Testis (tissue), 3 donors: ENCODE results near the gene ABHD16B. TPM values are rescaled to one million over a fixed set of nuclear protein-coding genes. Genes with fewer than 3 reads are reported as not detected.
"Not testable (repeated sequence)": the region's sequence is repeated elsewhere in the genome, so short reads cannot be mapped to it uniquely, and the experiment has no call there.

Experiments
- DNase-seq: peaks from one replicate; pipeline ENCODE4 v3.0.0-alpha.2; 2019
- H3K27ac ChIP-seq, 2 donors: fragments of 200-600 bp; sonication (generic); one replicate each; pipeline ENCODE4 v1.5.1; 2019
- H3K27me3 ChIP-seq: fragments of 200-600 bp; sonication (generic); one replicate; pipeline ENCODE4 v1.5.1; 2019
- H3K36me3 ChIP-seq: fragments of 200-600 bp; sonication (generic); one replicate; pipeline ENCODE4 v1.5.1; 2017; ENCODE audit warnings: low read depth; ENCODE audit errors: missing control alignments
- H3K4me1 ChIP-seq: fragments of 200-600 bp; sonication (generic); one replicate; pipeline ENCODE4 v1.5.1; 2019
- H3K4me3 ChIP-seq, 2 donors: fragments of 200-600 bp; sonication (generic); one replicate each; pipeline ENCODE4 v1.5.1; 2017 to 2019
- H3K9me3 ChIP-seq: fragments of 200-600 bp; sonication (generic); one replicate; pipeline ENCODE4 v1.5.1; 2017
- CTCF ChIP-seq, 3 experiments: fragments of 450-650 bp in 2 of 3; fragments of 200-600 bp in 1 of 3; sonication (generic) in 1 of 3; IDR thresholded peaks; one replicate each; pipeline ENCODE4 v1.5.1; 2016 to 2019; ENCODE audit warnings: antibody characterized with exemption in 3 of 3, mild to moderate bottlenecking in 2 of 3, moderate library complexity in 1 of 3
- POLR2A ChIP-seq: fragments of 450-650 bp; IDR thresholded peaks from one replicate; pipeline ENCODE4 v1.6.1; 2017; ENCODE audit warnings: antibody characterized with exemption, mild to moderate bottlenecking, moderate library complexity
- WGBS, 2 donors: methylation state at CpG; one replicate each; pipeline ENCODE4 v1.1.5; 2018; 5-methylcytosine and 5-hydroxymethylcytosine counted together
- intact Hi-C: fragments of 100-400 bp; cut with DNase I; formaldehyde crosslinking; loops from one replicate; pipeline ENCODE4 v1.15.1; 2023; ENCODE audit warnings: low total_unique reads
- polyA plus RNA-seq: library from polyadenylated mRNA; stranded (reverse); fragments of 350-450 nt; fragmentation: Illumina TruSeq; extraction: RNeasy Lipid Tissue Mini Kit (QIAGEN cat#74804); gene quantifications from one replicate; pipeline ENCODE4 v1.2.3, GENCODE V29; 2014; ENCODE audit warnings: low read depth, low replicate concordance; ENCODE audit not compliant: insufficient read depth
- total RNA-seq, 2 donors: library from RNA; depleted of rRNA; stranded (reverse); fragments of >200 nt; gene quantifications; one replicate each; pipeline ENCODE4 v1.2.3, GENCODE V29; 2016

The ABHD16B gene
- total and polyA plus RNA-seq, 3 donors from 2014 or later = 10.8 to 20.9 (median 13.8) TPM

GRCh38 chr20:63864978-63865640 lies 3.8 kb downstream of the ABHD16B start, which contains the start of gene TPD52L2:
TSS of gene TPD52L2 (plus strand) at chr20:63865270. CDS start at chr20:63865366, 96 bp downstream.
- Histone ChIP-seq H3K36me3 (no peaks in the 10 kb centered on the region), H3K9me3 (no peaks in the 10 kb centered on the region), H3K4me1 (peaks cover 11% of the 10 kb centered on the region), H3K27ac (peak within 1 kb of the TSS; percentile 89 to 95), H3K27me3 (no peaks in the 10 kb centered on the region), H3K4me3 (peak within 1 kb of the TSS; percentile 93 to 97)
- peak; percentile 100 for DNase-seq
- TF ChIP-seq POLR2A (peak; percentile 63), CTCF (IDR thresholded peaks at IDR 0.05) (no peak)
- 0% methylated on average over 13 to 67 of the region's 68 CpGs for WGBS, 2 donors
- intact Hi-C loops = no loop called here

DNA sequence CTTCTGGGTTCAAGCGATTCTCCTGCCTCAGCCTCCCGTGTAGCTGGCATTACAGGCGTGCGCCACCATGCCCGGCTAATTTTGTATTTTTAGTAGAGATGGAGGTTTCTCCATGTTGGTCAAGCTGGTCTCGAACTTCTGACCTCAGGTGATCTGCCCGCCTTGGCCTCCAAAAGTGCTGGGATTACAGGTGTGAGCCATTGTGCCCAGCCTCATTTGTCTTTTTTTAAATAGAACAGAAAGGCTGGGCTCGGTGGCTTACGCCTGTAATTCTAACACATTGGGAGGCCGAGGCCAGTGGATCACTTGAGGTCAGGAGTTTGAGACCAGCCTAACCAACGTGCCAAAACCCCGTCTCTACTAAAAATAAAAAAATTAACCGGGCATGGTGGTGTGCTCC lies 5.7 kb downstream of the ABHD16B start:
- H3K9me3 ChIP-seq, H3K4me3 ChIP-seq, H3K27ac ChIP-seq, H3K27me3 ChIP-seq, H3K36me3 ChIP-seq, intact Hi-C loops, DNase-seq: not testable (repeated sequence)
- peaks cover 11% of the 10 kb centered on the region for H3K4me1 ChIP-seq
- WGBS, 2 donors = 86 to 90% methylated on average over 13 of the region's 13 CpGs

DNA sequence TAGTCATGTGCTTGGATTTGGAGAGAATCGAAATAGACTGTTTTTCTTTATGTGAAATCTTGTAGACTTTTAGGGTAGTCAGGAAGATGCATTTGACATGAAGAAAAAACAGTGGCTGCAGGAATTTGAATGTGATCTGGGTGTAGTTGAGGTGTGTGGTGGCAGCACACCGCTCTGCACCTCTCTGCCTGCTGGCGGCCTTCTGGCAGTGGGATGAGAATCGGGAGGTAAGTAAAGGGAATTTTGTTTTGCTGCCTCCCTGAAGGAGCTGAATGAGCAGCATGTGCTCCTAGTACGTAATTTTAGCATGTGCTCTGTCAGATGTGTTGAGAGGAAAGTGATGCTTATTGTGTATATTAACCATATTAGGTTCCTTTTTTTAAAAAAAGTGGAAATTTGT lies 7.0 kb downstream of the ABHD16B start:
- no peak for TF ChIP-seq CTCF (IDR thresholded peaks at IDR 0.05)
- no peak for TF ChIP-seq POLR2A
- WGBS, 2 donors = 87 to 88% methylated on average over 5 of the region's 5 CpGs
- intact Hi-C loops = no loop called here
- Histone ChIP-seq H3K4me1 (peaks cover 11% of the 10 kb centered on the region), H3K27ac (no peak overlapping the region), H3K4me3 (no peak overlapping the region), H3K27me3 (no peaks in the 10 kb centered on the region), H3K9me3 (no peaks in the 10 kb centered on the region), H3K36me3 (no peaks in the 10 kb centered on the region)
- no peak for DNase-seq

DNA sequence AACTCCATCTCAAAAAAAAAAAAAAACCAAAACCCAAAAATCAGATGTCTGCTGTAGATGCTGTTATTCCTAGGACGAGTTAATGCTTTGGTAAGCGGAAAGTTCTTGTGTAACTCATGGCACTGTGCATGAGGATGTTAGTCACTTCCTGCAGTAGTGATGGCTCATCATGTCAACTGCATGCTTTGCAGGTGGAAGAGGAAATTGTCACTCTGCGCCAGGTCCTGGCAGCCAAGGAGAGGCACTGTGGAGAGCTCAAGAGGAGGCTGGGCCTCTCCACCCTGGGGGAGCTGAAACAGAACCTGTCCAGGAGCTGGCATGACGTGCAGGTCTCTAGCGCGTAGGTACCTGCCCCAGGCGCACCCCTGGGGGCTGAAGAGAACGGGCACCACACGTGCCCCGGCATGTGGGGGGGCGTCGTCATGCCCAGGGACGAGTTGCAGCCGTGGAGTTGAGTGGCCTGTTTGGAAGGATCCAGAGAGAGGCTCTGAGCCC lies 12.2 kb downstream of the ABHD16B start:
- no peaks in the 10 kb centered on the region for H3K9me3 ChIP-seq
- intact Hi-C loops = no loop called here
- no peaks in the 10 kb centered on the region for H3K4me1 ChIP-seq
- H3K27ac ChIP-seq = peak overlapping the region in 1 of 2 donors; percentile 41
- no peak for TF ChIP-seq CTCF (IDR thresholded peaks at IDR 0.05)
- no peak for TF ChIP-seq POLR2A
- no peak for DNase-seq
- no peak overlapping the region for H3K4me3 ChIP-seq
- WGBS, 2 donors = 79 to 87% methylated on average over 12 to 14 of the region's 14 CpGs
- no peaks in the 10 kb centered on the region for H3K27me3 ChIP-seq
- H3K36me3 ChIP-seq = no peaks in the 10 kb centered on the region

GRCh38 chr20:63874241-63874640 lies 12.9 kb downstream of the ABHD16B start:
- intact Hi-C loops, H3K4me3 ChIP-seq, H3K27me3 ChIP-seq, H3K9me3 ChIP-seq, H3K36me3 ChIP-seq, H3K27ac ChIP-seq, DNase-seq, H3K4me1 ChIP-seq: not testable (repeated sequence)
- WGBS, 2 donors = 89 to 90% methylated on average over 7 of the region's 7 CpGs
